Measurements from ENCODE around the gene CCDC78.
"Not testable (repeated sequence)": the region's sequence is repeated elsewhere in the genome, so short reads cannot be mapped to it uniquely, and the experiment has no call there.

CCDC78 gene

DNA sequence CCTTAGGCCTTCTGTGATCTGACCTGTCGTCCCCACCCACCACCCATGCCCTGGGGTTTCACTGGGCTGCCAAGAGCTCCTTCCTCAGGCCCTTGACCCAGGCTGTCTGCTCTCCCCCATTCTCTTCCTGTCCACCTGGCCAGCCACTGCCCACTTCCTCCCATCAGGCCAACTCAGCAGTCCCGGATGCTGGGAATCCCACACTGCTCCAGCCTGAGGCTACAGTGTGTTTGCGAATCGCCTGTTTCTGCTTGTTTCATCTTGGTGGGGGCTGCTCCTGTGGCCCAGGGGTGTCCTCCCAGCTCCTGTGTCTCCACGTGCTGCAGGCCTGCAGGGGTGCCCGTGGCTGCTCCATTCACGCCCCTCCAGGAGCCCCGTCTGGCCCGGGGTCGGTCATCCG lies 12.2 kb downstream of the CCDC78 start:
- DNase-seq (ENCODE audit: extremely low read depth in 1 of 2, low read depth in 1 of 2) = no peak

DNA sequence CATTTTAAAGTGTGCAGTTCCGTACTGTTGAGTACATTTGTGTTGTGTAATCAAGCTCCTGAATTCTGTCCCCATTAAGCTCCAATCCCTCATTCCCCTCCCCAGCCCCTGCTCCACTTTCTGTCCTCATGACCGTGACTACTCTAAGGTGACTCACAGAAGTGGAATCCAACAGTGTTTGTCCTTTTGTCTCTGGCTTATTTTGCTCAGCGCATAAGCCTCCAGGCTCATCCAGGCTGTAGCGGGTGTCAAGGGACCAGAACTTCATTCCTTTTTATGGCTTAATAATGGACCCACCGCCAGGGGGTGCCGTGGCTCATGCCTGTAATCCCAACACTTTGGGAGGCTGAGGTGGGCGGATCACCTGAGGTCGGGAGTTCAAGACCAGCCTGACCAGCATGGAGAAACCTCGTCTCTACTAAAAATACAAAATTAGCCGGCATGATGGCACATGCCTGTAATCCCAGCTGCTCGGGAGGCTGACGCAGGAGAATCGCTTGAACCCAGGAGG lies 13.4 kb downstream of the CCDC78 start:
- DNase-seq (ENCODE audit: extremely low read depth in 1 of 2, low read depth in 1 of 2) = not testable (repeated sequence)

DNA sequence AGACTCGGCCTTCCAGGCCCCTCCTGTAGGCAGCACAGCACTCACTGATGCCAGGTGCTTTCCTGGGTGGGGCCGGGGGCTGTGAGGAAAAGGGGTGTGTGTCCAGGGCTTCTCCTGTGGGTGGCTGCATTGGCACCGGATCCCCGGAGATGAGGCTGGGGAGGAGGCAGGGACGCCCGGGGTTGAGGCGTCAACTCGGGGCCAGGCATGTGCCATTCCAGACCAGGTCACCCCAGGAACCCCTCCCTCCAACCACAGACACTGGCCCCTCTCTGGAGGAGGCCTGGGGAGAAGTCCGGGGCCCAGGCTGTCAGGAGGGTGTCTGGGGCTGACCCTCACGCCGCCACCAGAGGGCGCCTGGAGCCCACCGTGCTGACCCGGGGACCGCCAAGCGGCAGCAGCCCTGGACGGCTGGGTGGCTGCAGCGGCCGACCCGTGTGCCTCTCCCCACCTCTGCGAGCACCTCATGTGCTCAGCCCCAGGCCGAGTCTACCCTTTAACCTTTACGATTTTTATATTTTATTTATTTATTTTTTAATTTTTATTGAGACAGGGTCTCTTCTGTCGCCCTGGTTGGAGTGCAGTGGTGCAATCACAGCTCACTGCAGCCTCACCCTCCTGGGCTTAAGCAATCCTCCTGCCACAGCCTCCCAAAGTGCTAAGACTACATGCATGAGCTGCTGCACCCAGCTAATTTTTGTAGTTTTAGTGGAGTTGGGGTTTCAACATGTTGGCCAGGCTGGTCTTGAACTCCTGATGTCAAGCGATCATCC lies 14.5 kb downstream of the CCDC78 start:
- DNase-seq (ENCODE audit: extremely low read depth in 1 of 2, low read depth in 1 of 2) = peak; percentile 59 to 83

DNA sequence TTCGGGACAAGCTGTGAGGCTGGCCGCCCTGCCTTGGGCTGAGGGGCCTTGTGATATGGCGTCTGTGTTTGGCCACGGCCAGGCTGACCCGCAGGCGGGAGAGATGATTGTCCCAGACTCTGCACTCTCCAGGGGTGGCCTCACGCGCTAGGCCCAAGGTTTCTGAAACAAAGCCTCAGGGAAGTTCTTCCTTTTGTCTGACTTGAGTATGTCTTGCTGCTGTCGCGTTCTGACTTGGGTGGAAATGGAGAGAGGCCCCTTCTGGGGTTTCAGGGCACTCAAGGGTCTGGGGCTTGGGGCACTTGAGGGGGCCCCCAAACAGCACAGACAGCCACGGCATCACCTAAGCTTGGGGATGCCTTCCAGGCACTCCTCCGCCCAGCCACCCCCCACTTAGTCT lies 15.2 kb downstream of the CCDC78 start:
- no peak for DNase-seq (ENCODE audit: extremely low read depth in 1 of 2, low read depth in 1 of 2)

DNA sequence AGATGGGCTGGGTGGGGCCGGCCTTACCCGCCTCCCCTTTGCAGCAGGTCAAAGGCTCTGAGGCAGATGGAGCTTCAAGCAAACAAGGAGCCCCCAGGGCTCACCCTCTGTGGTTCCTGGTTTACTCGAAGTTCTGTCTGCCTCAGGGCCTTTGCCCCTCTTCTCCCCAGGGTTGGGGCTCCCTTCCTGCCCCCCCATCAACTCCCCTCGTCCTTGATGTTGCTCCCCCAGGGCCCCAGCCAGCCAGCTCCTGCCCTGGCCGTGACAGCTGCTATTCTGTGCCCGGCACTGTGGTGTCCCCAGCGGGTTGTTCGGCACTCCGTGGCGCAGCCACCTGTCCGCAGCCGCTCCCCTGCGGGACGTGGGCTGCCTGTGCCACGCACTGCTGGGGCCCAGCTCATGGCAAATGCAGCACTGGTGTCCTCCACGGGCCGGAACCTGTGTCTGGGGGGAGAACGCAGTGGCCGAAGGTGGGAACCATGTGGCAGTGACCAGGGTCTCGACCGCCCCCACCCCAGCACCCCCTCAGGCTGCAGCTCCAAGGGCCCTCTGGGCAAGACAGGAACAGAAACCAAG lies 15.7 kb downstream of the CCDC78 start:
- no peak for DNase-seq (ENCODE audit: extremely low read depth in 1 of 2, low read depth in 1 of 2)

DNA sequence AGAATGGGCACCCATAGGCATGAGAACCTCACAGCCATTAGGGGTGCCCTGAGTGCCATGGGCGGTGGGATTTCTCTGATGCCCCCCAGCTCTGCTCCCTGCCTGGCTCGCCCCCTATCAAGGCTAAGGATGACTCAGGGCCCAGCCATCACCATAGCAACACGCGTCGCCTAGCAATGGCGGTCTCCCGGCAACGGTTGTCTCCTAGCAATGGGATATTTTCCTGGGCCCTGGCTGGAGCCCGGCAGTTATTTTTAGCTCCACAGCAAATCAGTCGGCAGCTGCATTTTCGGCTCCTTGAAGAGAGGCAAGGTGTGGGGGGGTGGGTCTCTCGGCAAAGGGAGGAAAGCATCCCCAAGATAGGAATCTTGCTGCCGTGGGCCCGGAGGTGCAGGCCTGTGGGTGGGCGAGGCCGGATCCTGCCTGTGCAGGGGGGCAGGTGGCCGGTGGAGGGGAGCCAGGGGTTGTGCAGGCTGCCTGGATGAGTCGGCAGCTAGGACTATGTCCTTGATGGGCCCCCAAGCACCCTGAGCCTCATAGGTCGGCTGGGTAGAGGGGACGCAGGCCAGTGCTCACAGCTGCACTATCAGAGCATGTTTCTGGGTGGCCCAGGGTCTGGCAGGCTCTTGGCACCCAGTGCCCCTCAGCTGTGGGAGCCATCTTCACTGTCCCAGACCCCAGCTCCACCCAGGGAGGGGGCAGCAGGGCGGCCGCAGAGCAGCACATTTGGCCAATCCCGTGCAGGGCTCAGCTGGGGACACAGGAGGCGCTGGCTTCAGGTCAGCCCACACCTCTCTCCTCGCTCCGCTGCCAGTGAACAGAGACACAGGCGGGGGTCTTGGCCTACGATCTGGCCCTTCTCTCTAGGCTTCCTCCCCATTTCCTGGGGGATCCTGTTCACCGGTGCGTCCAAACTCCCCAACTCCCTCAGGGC lies 16.4 kb downstream of the CCDC78 start:
- DNase-seq (ENCODE audit: extremely low read depth in 1 of 2, low read depth in 1 of 2) = no peak

DNA sequence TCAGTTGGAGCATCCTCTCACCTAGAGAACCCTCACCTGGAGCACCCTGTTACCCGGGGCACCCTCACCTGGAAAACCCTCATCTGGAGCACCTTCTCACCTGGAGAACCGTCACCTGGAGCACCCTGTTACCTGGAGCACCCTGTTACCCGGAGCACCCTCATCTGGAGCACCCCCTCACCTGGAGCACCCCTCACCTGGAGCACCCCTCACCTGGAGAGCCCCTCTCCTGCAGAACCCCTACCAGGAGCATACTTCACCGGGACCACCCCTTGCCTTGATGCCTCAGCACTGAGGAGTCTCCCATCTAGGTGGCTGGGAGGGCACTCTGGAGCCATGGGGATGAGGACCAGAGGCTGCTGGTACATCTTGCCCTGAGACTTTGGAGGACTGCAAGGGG lies 17.3 kb downstream of the CCDC78 start:
- DNase-seq (ENCODE audit: extremely low read depth in 1 of 2, low read depth in 1 of 2) = no peak

DNA sequence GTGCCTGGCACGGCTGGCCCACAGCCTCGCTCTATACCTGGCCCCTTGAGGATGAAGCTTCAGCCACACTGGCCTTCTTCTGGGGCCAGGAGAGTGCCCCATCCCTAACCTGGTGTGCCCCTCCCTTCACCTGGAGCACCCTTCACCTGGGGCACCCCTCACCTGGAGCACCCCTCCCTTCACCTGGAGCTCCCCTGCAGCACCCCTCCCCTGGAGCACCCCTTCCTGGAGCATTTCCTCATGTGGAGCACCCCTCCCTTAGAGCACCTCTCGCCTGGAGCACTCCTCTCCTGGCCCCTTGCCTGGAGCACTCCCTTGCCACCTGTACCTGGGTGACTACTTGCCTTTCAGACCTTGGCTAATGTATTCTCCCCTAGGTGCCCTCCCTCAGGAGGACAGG lies 18.2 kb downstream of the CCDC78 start:
- no peak for DNase-seq (ENCODE audit: extremely low read depth in 1 of 2, low read depth in 1 of 2)

DNA sequence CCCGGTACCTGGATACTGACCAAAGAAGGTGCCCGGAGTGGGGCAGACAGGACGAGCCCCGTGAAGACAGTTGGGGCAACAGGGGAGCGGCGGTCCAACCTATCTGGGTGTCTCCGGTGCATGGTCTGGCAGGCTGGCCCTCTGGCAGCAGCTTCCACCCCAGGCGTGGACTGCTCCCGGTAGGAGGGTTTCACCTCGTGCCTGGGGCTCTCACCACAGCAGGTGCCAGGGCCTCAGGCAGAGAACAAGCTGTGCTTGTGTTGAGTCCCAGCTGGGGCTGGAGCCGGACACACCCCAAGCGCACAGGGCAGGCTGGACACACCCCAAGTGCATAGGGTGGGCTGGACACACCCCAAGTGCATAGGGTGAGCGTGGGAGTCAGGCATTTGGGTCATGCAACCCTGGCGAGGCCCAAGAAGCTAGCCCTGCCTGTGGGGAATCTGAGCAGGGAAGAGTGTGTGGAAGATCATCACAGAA lies 19.1 kb downstream of the CCDC78 start:
- no peak for DNase-seq (ENCODE audit: extremely low read depth in 1 of 2, low read depth in 1 of 2)

DNA sequence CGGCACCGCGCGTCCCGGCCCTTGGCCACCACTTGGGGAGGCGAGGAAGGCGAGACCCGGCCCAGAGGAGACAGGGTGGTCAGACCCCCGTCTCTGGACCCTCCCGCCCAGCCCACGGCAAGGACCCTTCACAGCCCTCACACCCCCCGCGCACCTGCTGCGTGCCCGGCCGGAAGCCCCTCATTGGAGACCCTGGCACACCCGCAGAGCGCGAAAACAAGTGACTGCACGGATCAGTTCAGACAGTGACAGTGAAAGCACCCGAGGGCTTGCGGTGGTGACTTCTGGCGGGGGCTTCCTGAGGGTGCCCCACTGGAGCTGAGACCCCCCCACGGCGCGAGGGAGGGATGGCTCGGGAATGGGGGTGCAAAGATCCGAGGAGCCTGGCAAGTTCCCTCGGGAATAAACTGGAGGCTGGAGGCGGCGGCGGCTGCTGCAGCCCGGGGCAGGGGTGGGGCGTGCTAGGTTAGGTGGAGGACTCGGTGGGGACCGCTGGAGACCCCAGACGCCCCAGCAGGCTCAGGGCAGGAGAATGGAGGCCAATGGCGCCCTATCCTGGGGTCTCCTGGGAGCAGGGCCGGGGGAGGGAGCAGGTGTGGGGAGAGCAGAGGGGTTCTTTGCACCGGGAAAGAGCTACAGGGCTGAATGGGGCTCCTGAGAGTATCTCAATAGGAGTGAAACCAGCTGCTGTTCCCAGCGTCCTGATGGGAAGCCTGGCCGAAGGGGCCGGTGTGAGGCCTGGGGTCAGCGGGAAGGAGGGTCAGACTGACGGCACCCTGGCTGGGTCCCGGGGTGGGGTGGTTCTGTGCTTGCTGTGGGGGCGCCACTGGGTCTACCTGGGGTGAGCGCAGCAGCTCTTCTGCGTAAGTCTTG lies 19.8 kb downstream of the CCDC78 start:
- DNase-seq (ENCODE audit: extremely low read depth in 1 of 2, low read depth in 1 of 2) = no peak

DNA sequence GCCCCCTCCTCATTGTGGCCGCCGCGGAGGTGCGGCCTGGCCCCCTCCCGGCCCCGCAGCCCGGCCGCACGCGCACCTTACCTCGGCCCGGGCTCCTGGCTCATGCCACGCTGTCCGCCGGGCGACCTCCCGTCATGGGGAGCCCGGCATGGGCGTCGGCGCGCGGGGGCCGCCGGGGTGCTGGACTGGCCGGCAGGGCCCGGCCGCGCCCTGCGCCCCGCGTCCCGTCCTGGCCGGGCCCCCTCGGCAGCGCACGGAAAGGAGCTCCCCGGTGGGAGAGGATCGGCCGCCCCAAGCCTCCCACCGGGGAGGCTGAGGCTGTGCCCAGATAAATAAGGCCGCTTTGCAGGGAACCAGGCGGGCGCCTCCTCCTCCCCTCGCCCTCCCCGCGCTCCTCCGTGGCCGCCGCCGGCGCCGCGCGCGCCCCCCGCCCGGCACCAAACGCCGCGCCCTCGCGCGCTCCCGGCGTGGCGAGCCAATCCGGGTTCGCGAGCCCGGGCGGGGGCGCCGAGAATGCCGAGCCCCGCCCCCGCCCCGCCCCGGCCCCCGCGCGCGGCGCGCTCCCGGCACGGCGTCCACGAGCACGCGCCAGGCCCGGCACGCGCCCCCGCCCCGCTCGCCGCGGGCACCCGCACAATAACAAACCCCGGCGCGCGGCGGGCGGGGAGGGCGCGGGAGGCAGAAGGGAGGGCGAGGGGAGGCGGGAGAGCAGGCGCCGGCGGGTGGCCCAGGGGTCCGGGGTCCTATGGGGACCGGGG lies 20.6 kb downstream of the CCDC78 start, which contains the start of gene FBXL16:
Gene FBXL16, minus strand, starts transcription at position 371 of the 758 bp plus-strand sequence. CDS start 8,396 bp downstream, outside the sequence.
- no peak for DNase-seq (ENCODE audit: extremely low read depth in 1 of 2, low read depth in 1 of 2)

DNA sequence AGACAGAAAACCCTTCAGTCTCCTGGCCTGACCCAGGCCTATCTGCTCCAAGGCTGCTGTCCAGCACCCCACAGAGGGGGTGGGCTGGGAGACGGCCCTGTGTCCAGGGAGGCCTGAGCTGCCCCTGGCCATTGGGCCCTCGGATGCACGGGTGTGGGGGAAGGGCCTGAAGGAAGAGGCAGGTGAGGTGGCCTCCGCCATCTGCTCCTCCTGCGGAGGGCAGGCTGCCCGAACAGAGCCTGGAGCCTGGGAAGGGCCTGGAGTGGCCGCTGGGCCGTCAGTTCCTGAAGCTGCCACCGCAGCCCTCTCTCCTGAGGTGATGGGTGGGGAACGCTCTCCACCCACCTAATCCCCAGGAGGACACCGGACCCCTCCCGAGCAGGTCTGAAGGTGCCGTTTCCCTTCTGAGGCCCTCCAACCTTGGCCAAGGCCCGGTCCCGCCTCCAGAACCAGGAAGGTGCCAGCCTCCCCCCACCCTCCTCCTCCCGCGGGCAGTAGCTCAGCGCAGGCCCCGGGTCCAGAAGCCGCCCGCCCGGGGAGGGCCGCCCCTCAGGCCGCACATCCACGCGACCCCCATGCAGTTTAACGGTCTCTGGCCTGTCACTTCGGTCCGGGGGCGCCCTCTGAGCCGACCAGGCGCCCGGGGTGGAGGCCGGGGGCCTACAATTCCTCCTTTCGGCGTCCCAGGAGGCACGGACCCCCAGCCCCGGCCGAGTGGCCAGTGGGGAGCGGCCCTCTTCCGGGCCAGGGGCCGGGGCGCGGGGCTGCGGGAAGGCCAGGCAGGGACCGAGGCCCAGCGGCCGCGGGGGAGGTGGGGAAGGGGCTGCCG lies 21.5 kb downstream of the CCDC78 start:
- DNase-seq (ENCODE audit: extremely low read depth in 1 of 2, low read depth in 1 of 2) = no peak

DNA sequence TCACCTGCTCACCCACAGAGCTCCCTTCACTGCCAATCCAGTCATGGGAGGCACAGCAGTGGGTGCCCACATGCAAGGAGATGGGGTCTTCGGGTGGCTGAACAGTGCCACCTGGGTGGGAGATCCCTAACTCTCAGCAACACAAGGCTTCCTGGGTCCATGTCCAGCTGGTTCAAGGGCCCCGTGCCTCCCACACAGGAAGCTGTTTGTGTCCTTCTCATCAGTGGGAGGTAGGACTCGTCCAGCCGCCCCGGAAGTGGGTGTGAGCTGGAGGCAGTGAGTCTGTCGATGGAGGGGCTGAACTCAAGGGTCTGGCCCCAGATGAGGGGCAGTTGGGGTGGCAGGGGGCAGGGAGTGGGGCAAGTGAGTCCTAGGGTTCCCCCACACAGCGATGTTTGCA lies 22.2 kb downstream of the CCDC78 start:
- no peak for DNase-seq (ENCODE audit: extremely low read depth in 1 of 2, low read depth in 1 of 2)

DNA sequence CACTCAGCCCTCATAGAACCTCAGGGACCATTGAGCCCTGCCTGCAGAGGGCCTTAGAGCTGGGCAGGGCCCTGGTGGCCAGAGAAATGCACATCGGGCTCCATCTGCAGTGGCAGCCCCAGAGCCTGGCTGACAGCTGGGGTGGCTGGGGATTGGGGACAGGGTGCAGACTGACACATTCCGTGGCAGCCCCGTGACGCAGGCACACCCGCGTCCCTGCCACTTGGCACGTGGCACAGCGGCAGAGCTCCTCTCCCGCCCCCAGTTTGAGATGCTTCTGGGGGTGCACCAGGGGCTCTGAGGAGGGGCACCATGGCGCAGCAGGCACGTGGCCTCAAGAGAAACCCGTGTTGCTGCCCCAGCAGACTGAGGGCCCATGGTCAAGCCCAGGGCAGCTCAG lies 22.8 kb downstream of the CCDC78 start:
- no peak for DNase-seq (ENCODE audit: extremely low read depth in 1 of 2, low read depth in 1 of 2)

DNA sequence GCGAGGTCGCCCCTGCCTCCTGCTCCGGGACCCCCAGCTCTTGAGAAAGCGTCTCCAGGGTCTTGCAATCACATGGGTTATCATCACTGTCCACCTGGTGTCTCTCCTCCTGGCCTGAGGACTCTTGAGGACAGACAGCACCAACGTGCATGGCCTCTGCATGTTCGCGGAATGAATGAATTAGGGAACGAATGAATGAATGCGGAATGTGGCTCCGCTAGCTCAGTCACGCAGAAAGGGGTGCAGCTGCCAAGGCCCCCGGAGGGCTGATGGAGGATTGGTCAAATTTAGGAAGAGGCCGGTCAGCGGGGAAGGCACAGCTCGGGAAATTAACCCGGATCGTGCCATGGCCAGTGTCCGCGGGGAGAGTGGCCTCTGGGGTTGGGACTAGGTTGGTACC lies 23.9 kb downstream of the CCDC78 start:
- DNase-seq (ENCODE audit: extremely low read depth in 1 of 2, low read depth in 1 of 2) = no peak

DNA sequence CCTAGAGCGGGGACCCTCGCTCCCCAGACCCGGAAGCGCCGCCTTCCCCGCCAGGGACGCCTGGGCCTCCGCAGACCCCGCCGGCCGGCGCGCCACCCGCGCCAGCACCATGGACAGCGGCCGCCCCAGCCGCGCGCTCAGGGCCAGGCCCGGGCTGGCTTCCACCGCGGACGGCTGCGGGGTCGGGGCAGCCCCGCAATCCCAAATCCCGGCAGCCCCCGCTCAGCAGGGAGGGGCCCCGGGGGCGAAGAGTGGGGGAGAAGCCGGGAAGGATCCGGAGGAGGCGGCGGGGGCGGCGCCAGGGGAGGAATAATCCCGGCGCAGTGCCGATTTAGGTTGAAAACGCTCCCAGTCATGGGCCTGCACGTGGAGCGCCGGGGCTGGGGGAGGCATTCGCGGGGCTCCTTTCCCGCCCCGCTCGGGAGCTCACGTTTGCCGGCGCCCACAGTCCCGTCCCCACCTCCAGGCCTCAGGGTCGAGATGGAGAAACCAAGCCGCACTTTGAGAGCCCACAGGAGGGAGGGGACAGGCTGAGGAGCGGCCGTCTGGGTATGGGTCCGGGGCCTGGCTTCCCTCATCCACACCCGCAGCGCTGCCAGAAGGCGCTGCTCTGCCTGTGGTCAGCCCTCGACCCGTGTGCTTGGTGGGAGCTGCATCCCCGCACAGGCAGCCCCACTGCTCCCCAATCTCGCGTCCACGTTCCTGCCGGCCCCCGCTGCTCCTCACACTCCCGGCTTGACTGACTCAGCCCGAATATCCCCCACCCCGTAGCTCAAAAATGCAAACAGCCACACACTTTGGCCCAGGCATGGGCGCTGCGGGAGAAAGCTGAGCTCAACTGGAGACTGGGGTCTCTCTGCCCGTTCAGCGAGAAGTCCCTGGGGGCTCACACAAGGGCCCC lies 25.3 kb downstream of the CCDC78 start:
- DNase-seq (ENCODE audit: extremely low read depth in 1 of 2, low read depth in 1 of 2) = peak in 1 of 2 donors; percentile 41

DNA sequence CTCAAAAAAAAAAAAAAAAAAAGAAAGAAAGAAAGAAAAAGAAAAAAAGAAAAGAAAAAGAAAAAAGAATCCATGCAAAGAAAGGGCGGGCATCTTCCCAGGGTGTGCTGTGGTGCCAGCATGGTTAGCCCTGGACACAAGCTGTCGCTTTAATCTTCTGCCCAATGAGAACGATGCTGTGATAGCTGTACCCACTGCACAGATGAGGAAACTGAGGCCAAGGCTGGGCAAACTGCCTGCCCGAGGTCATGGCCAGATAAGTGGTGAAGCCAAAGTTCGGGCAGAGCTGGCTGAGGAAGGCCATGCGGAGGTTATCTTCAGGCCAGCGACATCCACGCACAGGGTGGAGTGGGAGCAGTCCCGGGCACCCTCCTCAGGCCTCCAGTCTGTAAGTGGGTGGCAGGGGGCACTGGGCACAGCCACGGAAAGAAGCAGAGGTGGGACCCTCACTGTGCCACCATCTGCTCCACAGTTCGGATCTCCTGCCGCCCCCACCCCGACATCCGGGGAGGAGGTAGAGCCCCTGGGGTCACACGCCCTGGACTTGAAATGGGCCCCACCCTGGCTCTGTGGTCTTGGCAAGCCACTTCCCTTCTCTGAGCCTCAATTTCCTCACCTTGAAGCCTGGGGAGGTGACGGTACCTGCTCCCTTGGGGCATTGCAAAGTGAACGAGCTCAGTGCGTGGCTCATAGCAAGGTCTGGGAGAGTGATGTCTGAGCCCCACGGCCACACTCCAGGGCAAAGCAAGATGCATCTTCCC lies 27.2 kb downstream of the CCDC78 start:
- no peak for DNase-seq (ENCODE audit: extremely low read depth in 1 of 2, low read depth in 1 of 2)

All from activated CD8-positive, alpha-beta memory T cell treated with anti-CD3 and anti-CD28 coated beads for 1 hour (primary cell).